ENCODE data around the gene PACS2.
"Not testable (repeated sequence)": the region's sequence is repeated elsewhere in the genome, so short reads cannot be mapped to it uniquely, and the experiment has no call there.

- TF ChIP-seq EZH2 (IDR thresholded peaks at IDR 0.05; ENCODE audit: borderline replicate concordance, insufficient read depth, low read depth, low read length, poor library complexity, severe bottlenecking); CTCF (IDR thresholded peaks at IDR 0.05): not testable (repeated sequence)
Observed at GRCh38 chr14:105301915-105302249, 12.7 kb upstream of the PACS2 start.
